HG03064 (cell line): ENCODE results near the gene SMAD4.
A peak's percentile ranks its signal among the peaks of the same experiment; 100 is the strongest.
"Not testable (repeated sequence)": the region's sequence is repeated elsewhere in the genome, so short reads cannot be mapped to it uniquely, and the experiment has no call there.

Experiments used
- ATAC-seq: cut with Tn5 transposase; IDR thresholded peaks from one replicate; pipeline ENCODE4 v1.9.1; 2021; ENCODE audit warnings: low read depth; ENCODE audit not compliant: unreplicated experiment

SMAD4 gene

GRCh38 chr18:51107598-51108305 is 77.7 kb downstream of the SMAD4 start:
- no peak for ATAC-seq

GRCh38 chr18:51108330-51108729 is 78.3 kb downstream of the SMAD4 start:
- no peak for ATAC-seq

- ATAC-seq, result peak; percentile 85
Measured at GRCh38 chr18:51110073-51110797, 80.2 kb downstream of the SMAD4 start.

- not testable (repeated sequence) for ATAC-seq
Measured at GRCh38 chr18:51111633-51112355, 81.8 kb downstream of the SMAD4 start.

- ATAC-seq, result not testable (repeated sequence)
Measured at GRCh38 chr18:51116996-51117395, 87.0 kb downstream of the SMAD4 start.

GRCh38 chr18:51119561-51119960 is 89.5 kb downstream of the SMAD4 start:
- not testable (repeated sequence) for ATAC-seq

GRCh38 chr18:51119976-51120375 is 90.0 kb downstream of the SMAD4 start:
- not testable (repeated sequence) for ATAC-seq

GRCh38 chr18:51120809-51121596 is 91.0 kb downstream of the SMAD4 start:
- no peak for ATAC-seq

GRCh38 chr18:51121597-51121857 is 91.5 kb downstream of the SMAD4 start:
- no peak for ATAC-seq

GRCh38 chr18:51122266-51123045 is 92.4 kb downstream of the SMAD4 start:
- no peak for ATAC-seq

- no peak for ATAC-seq
Measured at GRCh38 chr18:51123046-51123395, 93.0 kb downstream of the SMAD4 start.

GRCh38 chr18:51123481-51123880 is 93.5 kb downstream of the SMAD4 start:
- ATAC-seq, result no peak

- no peak for ATAC-seq
Measured at GRCh38 chr18:51123936-51124486, 94.0 kb downstream of the SMAD4 start.

- no peak for ATAC-seq
Measured at GRCh38 chr18:51125976-51126375, 96.0 kb downstream of the SMAD4 start.

GRCh38 chr18:51127664-51128063 is 97.7 kb downstream of the SMAD4 start:
- ATAC-seq, result no peak

- ATAC-seq, result no peak
Measured at GRCh38 chr18:51128533-51128932, 98.5 kb downstream of the SMAD4 start.

- no peak for ATAC-seq
Measured at GRCh38 chr18:51132256-51132935, 102.4 kb downstream of the SMAD4 start.

GRCh38 chr18:51133580-51134160 is 103.7 kb downstream of the SMAD4 start:
- ATAC-seq, result no peak
